Activated T-cell treated with anti-CD3 and anti-CD28 coated beads, Interleukin-2, amount 50 U/mL, for 24 hours (primary cell): ENCODE results near the gene CD38.
A peak's percentile ranks its signal among the peaks of the same experiment; 100 is the strongest.
"Not testable (repeated sequence)": the region's sequence is repeated elsewhere in the genome, so short reads cannot be mapped to it uniquely, and the experiment has no call there.

Experiments used
- DNase-seq: peaks from one replicate; pipeline ENCODE4 v3.0.0-alpha.2; 2020
- H3K27ac Mint-ChIP-seq: 2 replicates; pipeline ENCODE4 v1.8.0; 2020; ENCODE audit warnings: mild to moderate bottlenecking, mixed read lengths
- H3K27me3 Mint-ChIP-seq: 2 replicates; pipeline ENCODE4 v1.8.0; 2020; ENCODE audit warnings: mixed read lengths
- H3K36me3 Mint-ChIP-seq: 2 replicates; pipeline ENCODE4 v1.8.0; 2020; ENCODE audit warnings: low read depth, mixed read lengths
- H3K4me1 Mint-ChIP-seq: 2 replicates; pipeline ENCODE4 v1.8.0; 2020; ENCODE audit warnings: low read depth, mixed read lengths
- H3K4me3 Mint-ChIP-seq: 2 replicates; pipeline ENCODE4 v1.8.0; 2020; ENCODE audit warnings: mild to moderate bottlenecking, moderate library complexity, mixed read lengths
- H3K9me3 Mint-ChIP-seq: 2 replicates; pipeline ENCODE4 v1.8.0; 2020; ENCODE audit warnings: mixed read lengths

The CD38 gene

DNA sequence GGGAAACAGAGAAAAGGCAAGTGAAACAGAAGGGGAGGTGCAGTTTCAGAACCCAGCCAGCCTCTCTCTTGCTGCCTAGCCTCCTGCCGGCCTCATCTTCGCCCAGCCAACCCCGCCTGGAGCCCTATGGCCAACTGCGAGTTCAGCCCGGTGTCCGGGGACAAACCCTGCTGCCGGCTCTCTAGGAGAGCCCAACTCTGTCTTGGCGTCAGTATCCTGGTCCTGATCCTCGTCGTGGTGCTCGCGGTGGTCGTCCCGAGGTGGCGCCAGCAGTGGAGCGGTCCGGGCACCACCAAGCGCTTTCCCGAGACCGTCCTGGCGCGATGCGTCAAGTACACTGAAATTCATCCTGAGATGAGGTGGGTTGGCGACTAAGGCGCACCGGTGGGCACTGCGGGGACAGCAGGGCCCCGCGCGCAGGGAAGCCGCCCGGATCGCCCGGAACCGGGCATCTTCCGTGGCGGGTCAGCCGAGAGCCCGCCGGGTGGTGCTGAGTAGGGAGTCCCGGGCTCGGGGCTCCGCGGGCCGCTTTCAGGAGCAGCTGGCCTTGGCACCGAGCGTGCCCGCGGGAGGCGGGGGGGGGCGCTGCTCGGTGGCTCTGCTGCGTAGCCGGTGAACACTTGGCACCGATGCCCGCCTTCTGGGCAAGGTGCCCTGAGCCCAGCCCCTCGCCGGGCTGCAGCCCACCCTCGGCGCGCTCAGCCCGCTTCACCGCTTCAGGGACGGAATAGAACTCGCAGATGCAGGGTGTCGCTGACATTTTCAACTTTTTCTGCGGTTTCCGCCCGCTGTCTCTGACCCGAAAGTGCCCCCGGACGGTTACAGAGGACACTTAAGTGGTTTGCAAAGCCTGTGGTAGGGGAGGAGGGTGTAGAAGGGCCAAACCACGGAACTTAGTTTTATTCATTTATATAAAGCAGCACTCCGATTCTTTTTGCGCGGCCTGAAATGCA is at the start of gene CD38:
TSS of gene CD38 (plus strand) at position 40 of the 953 bp plus-strand sequence. CDS start at position 127, 87 bp downstream.
- Mint-ChIP-seq H3K9me3 (no peaks in the 10 kb centered on the region), H3K36me3 (peaks cover 26% of the 10 kb centered on the region), H3K4me1 (peaks cover 63% of the 10 kb centered on the region), H3K4me3 (peak within 1 kb of the TSS; percentile 85), H3K27ac (peak within 1 kb of the TSS; percentile 73), H3K27me3 (peaks cover 16% of the 10 kb centered on the region)
- peak; percentile 74 for DNase-seq

- H3K36me3 Mint-ChIP-seq, result no peaks in the 10 kb centered on the region
- no peak for DNase-seq
- peaks cover 16% of the 10 kb centered on the region for H3K4me1 Mint-ChIP-seq
- peaks cover 2% of the 10 kb centered on the region for H3K27me3 Mint-ChIP-seq
- H3K9me3 Mint-ChIP-seq, result no peaks in the 10 kb centered on the region
- H3K27ac Mint-ChIP-seq, result no peak overlapping the region
- no peak overlapping the region for H3K4me3 Mint-ChIP-seq
Observed at GRCh38 chr4:15729910-15730533, 48.1 kb upstream of the CD38 start.

DNA sequence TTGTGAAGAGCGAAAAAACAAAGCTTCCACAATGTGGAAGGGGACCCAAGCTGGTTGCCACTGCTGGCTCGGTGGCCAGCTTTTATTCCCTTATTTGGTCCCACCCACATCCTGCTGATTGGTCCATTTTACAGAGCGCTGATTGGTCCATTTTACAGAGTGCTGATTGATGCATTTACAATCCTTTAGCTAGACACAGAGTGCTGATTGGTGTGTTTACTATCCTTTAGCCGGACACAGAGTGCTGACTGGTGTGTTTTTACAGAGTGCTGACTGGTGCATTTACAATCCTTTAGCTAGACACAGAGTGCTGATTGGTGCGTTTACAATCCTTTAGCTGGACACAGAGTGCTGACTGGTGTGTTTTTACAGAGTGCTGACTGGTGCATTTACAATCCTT is 45.1 kb upstream of the CD38 start:
- H3K36me3 Mint-ChIP-seq, H3K27ac Mint-ChIP-seq, H3K27me3 Mint-ChIP-seq, DNase-seq, H3K4me3 Mint-ChIP-seq, H3K9me3 Mint-ChIP-seq: not testable (repeated sequence)
- H3K4me1 Mint-ChIP-seq, result peaks cover 25% of the 10 kb centered on the region

DNA sequence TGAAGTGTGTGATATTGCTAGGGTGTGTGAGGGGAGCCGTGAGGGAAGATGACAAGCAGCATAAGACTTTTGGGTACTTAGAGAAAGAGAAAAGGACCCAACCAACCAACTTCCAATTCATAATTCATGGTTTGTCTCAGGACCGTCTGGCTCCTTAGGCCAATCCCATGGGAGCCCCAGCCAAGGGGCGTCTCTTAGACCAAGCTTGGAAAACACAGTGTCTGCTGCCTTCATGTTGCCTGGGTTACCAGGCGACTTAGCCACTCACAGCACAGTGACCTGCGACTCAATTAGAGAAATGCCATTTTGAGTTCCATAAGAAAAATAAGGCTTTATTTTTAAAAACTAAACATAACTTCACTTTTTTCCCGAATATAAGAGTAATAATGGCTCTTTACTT is 42.6 kb upstream of the CD38 start:
- Mint-ChIP-seq H3K27ac (no peak overlapping the region), H3K27me3 (peaks cover 2% of the 10 kb centered on the region), H3K36me3 (peaks cover 2% of the 10 kb centered on the region), H3K9me3 (peaks cover 2% of the 10 kb centered on the region), H3K4me1 (peaks cover 46% of the 10 kb centered on the region), H3K4me3 (no peak overlapping the region)
- DNase-seq, result no peak

DNA sequence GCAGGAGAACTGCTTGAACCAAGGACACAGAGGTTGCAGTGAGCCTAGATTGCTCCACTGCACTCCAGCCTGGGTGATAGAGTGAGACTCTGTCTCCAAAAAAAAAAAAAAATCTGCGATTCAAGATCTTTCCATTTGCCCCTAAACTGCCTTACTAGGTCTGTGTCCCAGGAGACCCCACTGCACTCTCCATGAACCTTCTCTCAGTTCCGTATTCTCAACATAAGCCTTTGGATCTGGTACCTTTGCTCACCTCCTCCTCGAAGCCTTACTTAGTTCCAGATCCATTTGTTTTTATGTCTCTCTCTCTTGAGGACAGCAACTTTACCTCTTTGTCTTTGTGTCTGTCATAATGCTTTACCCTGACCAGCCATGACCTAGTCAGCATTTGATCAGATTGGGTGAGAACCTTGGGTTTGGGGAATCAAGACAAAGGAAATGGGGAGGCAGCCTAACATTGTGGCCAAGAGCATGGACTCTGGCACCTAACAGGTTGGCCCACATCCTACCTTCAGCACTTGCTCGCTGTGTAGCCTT is 41.5 kb upstream of the CD38 start:
- H3K4me3 Mint-ChIP-seq, result no peak overlapping the region
- H3K27me3 Mint-ChIP-seq, result peaks cover 2% of the 10 kb centered on the region
- no peak for DNase-seq
- peaks cover 46% of the 10 kb centered on the region for H3K4me1 Mint-ChIP-seq
- H3K9me3 Mint-ChIP-seq, result peaks cover 8% of the 10 kb centered on the region
- H3K27ac Mint-ChIP-seq, result no peak overlapping the region
- peaks cover 7% of the 10 kb centered on the region for H3K36me3 Mint-ChIP-seq

DNA sequence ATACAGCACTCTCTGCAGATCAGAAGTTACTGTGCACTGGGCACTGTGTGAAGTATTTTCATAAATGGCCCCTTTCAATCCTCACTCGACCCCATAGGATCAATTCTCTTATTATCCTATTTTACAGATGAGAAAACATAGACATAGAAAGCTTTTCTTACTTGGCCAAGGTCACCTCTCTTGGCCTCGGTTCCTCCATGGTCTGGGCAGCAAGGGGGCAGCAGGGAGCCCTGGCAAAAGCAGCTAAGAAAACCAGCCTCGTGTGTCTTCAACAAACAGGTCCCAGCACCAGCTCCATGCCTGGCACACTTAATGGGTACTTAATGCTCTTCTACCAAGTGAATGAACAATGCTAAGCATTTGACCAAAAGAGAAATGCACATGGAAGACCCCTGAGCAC is 40.9 kb upstream of the CD38 start:
- peaks cover 13% of the 10 kb centered on the region for H3K36me3 Mint-ChIP-seq
- peaks cover 2% of the 10 kb centered on the region for H3K27me3 Mint-ChIP-seq
- no peak for DNase-seq
- H3K9me3 Mint-ChIP-seq, result peaks cover 14% of the 10 kb centered on the region
- H3K4me3 Mint-ChIP-seq, result no peak overlapping the region
- H3K4me1 Mint-ChIP-seq, result peaks cover 46% of the 10 kb centered on the region
- no peak overlapping the region for H3K27ac Mint-ChIP-seq

DNA sequence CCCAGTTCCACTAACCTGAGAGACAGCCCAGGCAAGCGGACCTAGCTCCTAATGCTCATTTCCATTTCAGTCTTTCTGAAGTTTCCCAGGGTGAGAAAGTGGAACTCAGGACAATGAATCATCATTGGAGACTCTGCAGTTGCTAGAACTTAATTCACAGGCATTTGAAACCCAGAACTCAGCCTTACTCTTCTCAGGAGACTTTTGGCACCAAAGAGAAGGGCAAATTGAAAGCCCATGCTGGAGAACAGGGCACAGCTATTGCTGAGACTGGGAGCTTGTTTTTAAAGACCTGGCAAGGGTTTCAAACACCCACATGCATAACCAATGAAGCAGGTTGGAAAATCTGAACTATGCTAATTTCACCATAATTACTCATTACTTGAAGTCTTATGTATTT is 39.3 kb upstream of the CD38 start:
- H3K4me3 Mint-ChIP-seq, result peak overlapping the region; percentile 24
- H3K27ac Mint-ChIP-seq, result peak overlapping the region; percentile 83

GRCh38 chr4:15740764-15741404 is 37.2 kb upstream of the CD38 start:
- Mint-ChIP-seq H3K4me3 (no peak overlapping the region), H3K36me3 (peaks cover 18% of the 10 kb centered on the region), H3K27ac (no peak overlapping the region), H3K4me1 (peaks cover 33% of the 10 kb centered on the region), H3K9me3 (peaks cover 34% of the 10 kb centered on the region), H3K27me3 (no peaks in the 10 kb centered on the region)
- DNase-seq, result no peak

More for the DNA sequence above, 39.3 kb upstream of the CD38 start:
- Mint-ChIP-seq H3K4me1 (peaks cover 41% of the 10 kb centered on the region), H3K9me3 (peaks cover 29% of the 10 kb centered on the region), H3K27me3 (peaks cover 2% of the 10 kb centered on the region), H3K36me3 (peaks cover 18% of the 10 kb centered on the region)
- DNase-seq, result peak; percentile 47

DNA sequence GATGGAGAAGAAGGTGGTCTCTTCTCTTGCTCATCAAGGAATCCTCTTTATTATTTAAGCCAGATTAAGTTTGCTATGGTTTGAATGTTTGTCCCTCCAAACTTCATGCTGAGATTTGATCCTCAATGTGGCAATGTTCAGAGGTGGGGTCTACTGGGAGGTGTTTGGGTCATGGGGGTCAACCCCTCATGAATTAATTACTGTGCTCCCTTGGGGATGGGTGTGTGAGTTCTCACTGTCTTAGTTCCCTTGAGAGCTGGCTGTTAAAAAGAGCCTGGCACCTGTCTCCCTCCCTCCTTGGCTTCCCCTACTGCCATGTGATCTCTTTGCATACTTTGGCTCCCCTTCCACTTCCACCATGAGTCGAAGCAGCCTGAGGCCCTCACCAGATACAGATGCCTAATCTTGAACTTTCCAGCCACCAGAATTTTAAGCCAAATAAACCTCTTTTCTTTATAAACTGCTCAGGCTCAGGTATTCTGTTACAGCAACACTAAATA is 36.0 kb upstream of the CD38 start:
- no peak overlapping the region for H3K27ac Mint-ChIP-seq
- peaks cover 39% of the 10 kb centered on the region for H3K9me3 Mint-ChIP-seq
- no peaks in the 10 kb centered on the region for H3K27me3 Mint-ChIP-seq
- H3K4me1 Mint-ChIP-seq, result peaks cover 38% of the 10 kb centered on the region
- peaks cover 18% of the 10 kb centered on the region for H3K36me3 Mint-ChIP-seq
- DNase-seq, result no peak
- no peak overlapping the region for H3K4me3 Mint-ChIP-seq

DNA sequence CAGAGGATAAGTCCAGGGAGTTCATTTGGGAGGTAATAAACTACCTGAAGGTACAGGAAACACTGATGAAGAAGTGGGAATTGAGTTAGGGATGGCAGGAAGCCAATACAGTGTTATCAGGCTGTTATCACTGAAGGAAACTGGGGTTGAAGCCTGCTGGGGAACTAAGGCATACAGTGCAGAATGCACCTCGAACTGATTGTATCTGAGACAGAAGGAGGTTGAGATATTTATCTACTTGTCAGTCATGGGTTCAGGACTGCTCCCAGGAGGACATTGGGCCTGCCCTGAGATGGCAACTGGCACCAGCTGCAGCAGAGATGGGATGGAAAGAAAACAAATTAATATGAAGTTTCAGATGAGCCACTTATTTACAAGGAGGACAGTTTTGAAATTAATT is 35.5 kb upstream of the CD38 start:
- H3K9me3 Mint-ChIP-seq, result peaks cover 39% of the 10 kb centered on the region

GRCh38 chr4:15744016-15744545 is 34.0 kb upstream of the CD38 start:
- H3K27me3 Mint-ChIP-seq, result no peaks in the 10 kb centered on the region
- no peak for DNase-seq
- peaks cover 39% of the 10 kb centered on the region for H3K9me3 Mint-ChIP-seq
- H3K27ac Mint-ChIP-seq, result no peak overlapping the region
- H3K36me3 Mint-ChIP-seq, result peaks cover 18% of the 10 kb centered on the region
- peaks cover 19% of the 10 kb centered on the region for H3K4me1 Mint-ChIP-seq
- no peak overlapping the region for H3K4me3 Mint-ChIP-seq

More for the DNA sequence above, 35.5 kb upstream of the CD38 start:
- Mint-ChIP-seq H3K36me3 (peaks cover 18% of the 10 kb centered on the region), H3K4me3 (no peak overlapping the region), H3K27ac (no peak overlapping the region), H3K27me3 (no peaks in the 10 kb centered on the region), H3K4me1 (peaks cover 33% of the 10 kb centered on the region)
- no peak for DNase-seq

GRCh38 chr4:15746110-15746509 is 32.0 kb upstream of the CD38 start:
- Mint-ChIP-seq H3K4me1 (peaks cover 8% of the 10 kb centered on the region), H3K36me3 (peaks cover 13% of the 10 kb centered on the region), H3K9me3 (peaks cover 35% of the 10 kb centered on the region), H3K27me3 (no peaks in the 10 kb centered on the region), H3K4me3 (no peak overlapping the region), H3K27ac (no peak overlapping the region)
- no peak for DNase-seq

DNA sequence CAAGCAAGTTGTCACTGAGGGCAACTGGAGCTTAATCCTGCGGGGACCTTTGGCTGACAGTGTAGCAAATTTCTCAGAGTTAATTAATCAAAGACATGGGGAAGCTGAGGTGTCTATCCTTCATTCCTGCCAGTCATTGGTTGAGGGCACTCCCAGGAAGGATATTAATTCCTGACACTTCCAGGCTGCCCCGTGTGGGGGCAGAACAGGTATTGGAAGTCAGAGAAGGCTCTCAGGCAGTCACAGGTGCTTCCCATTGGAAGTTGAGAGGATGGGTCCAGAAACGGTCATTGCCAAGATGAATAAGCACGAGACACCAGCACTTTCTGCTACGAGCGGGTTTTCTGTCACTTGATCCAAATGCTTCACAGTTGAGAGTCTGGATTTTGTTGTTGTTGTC is 29.1 kb upstream of the CD38 start:
- H3K27ac Mint-ChIP-seq, result no peak overlapping the region
- H3K36me3 Mint-ChIP-seq, result no peaks in the 10 kb centered on the region
- peaks cover 14% of the 10 kb centered on the region for H3K4me1 Mint-ChIP-seq
- H3K9me3 Mint-ChIP-seq, result peaks cover 10% of the 10 kb centered on the region
- no peak overlapping the region for H3K4me3 Mint-ChIP-seq
- no peaks in the 10 kb centered on the region for H3K27me3 Mint-ChIP-seq
- no peak for DNase-seq

GRCh38 chr4:15751153-15751552 is 27.0 kb upstream of the CD38 start:
- Mint-ChIP-seq H3K4me3 (no peak overlapping the region), H3K4me1 (peaks cover 31% of the 10 kb centered on the region), H3K36me3 (no peaks in the 10 kb centered on the region), H3K9me3 (peaks cover 2% of the 10 kb centered on the region), H3K27me3 (no peaks in the 10 kb centered on the region), H3K27ac (no peak overlapping the region)
- no peak for DNase-seq
